ENCODE measurements around the gene ZFAND3. TPM values are rescaled to one million over a fixed set of nuclear protein-coding genes. Genes with fewer than 3 reads are reported as not detected.
A peak's percentile ranks its signal among the peaks of the same experiment; 100 is the strongest.

Gene ZFAND3
- polyA plus RNA-seq, 3 donors = 11.5 to 21.1 (median 11.7) TPM

DNA sequence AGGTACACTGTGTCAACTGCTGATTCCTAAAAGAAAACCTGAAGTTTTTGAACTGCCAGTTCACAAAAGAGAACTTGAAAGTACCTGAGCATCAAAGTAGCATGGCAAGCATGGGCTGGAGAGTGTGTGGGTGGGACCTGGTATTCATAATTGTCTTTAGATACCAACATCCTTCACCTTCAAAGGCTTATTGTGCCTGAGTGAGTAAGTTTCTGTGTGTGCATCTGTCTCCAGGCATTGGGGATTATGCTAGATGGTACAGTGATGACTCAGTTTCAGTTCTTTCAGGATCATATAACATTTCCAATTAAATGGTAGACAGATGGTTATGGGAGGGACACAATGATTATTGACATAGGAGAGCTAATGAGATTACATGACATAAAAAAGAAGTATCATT is 238.5 kb downstream of the ZFAND3 start:
- no peak overlapping the region for H3K9ac ChIP-seq (ENCODE audit: insufficient read depth, low read length, poor library complexity, severe bottlenecking)
- Mint-ChIP-seq H3K9me3 (no peaks in the 10 kb centered on the region), H3K4me1 (peaks cover 3% of the 10 kb centered on the region), H3K4me3 (no peak overlapping the region), H3K27me3 (ENCODE audit: low read depth in 3 of 3) (no peaks in the 10 kb centered on the region), H3K27ac (peak overlapping the region in 1 of 7 donors; percentile 30), H3K36me3 (peaks cover 20 to 22% of the 10 kb centered on the region in 2 donors)
- H3K9me3 ChIP-seq (replicated peaks in 1 of 2; ENCODE audit: control insufficient read depth in 1 of 2, insufficient read depth in 1 of 2, low read length in 2 of 2) = no peaks in the 10 kb centered on the region
- no peaks in the 10 kb centered on the region for H3K4me1 ChIP-seq (ENCODE audit: control insufficient read depth in 1 of 2, insufficient read depth in 2 of 2, low read length in 2 of 2)
- H3K79me2 ChIP-seq (ENCODE audit: insufficient read depth, low read length) = peaks cover 24% of the 10 kb centered on the region
- no peak overlapping the region for H3K4me3 ChIP-seq (replicated peaks in 1 of 3; ENCODE audit: low read depth in 2 of 3, low read length in 3 of 3)
- intact Hi-C loops (cut with micrococcal nuclease) = no loop called here
- no peak overlapping the region for H3K4me2 ChIP-seq (replicated peaks; ENCODE audit: extremely low read depth, low read length, poor library complexity, severe bottlenecking)
- no peak for DNase-seq
- H3K27me3 ChIP-seq (ENCODE audit: control insufficient read depth in 2 of 2, insufficient read depth in 2 of 2, low read length in 2 of 2) = no peaks in the 10 kb centered on the region
- H2AFZ ChIP-seq (ENCODE audit: insufficient read depth, low read depth, low read length, poor library complexity, severe bottlenecking) = no peak overlapping the region
- H4K20me1 ChIP-seq (ENCODE audit: insufficient read depth, low read length) = peaks cover 88% of the 10 kb centered on the region
- H3K27ac ChIP-seq (ENCODE audit: low read depth in 1 of 2, low read length in 2 of 2) = no peak overlapping the region
- TF ChIP-seq, protein P1, sequence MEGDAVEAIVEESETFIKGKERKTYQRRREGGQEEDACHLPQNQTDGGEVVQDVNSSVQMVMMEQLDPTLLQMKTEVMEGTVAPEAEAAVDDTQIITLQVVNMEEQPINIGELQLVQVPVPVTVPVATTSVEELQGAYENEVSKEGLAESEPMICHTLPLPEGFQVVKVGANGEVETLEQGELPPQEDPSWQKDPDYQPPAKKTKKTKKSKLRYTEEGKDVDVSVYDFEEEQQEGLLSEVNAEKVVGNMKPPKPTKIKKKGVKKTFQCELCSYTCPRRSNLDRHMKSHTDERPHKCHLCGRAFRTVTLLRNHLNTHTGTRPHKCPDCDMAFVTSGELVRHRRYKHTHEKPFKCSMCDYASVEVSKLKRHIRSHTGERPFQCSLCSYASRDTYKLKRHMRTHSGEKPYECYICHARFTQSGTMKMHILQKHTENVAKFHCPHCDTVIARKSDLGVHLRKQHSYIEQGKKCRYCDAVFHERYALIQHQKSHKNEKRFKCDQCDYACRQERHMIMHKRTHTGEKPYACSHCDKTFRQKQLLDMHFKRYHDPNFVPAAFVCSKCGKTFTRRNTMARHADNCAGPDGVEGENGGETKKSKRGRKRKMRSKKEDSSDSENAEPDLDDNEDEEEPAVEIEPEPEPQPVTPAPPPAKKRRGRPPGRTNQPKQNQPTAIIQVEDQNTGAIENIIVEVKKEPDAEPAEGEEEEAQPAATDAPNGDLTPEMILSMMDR (IDR thresholded peaks at IDR 0.05) = no peak
- H3K36me3 ChIP-seq (replicated peaks in 1 of 2; ENCODE audit: control insufficient read depth in 1 of 2, insufficient read depth in 2 of 2, low read length in 2 of 2) = peaks cover 15 to 30% of the 10 kb centered on the region in 2 donors

DNA sequence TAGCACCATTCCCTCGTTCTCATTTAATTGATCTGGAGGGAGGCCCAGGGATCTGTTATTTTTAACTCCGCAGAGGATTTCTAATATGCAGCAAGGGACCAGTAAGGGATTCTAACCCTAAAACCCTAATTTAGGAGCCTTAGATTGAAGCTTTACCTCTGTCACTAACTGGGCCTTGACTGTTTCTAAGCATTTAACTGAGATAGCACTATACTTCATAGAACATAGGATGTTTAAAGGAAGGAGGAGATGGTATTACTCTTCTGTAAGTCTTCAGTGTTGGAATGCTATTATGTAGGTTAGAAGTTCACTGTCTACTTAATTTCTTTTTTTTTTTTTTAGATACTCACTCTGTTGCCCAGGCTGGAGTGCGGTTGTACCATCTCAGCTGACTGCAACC is 242.5 kb downstream of the ZFAND3 start:
- no peaks in the 10 kb centered on the region for H3K4me1 Mint-ChIP-seq
- H3K9me3 ChIP-seq (replicated peaks in 1 of 2; ENCODE audit: control insufficient read depth in 1 of 2, insufficient read depth in 1 of 2, low read length in 2 of 2) = no peaks in the 10 kb centered on the region
- intact Hi-C loops (cut with micrococcal nuclease) = no loop called here
- H4K20me1 ChIP-seq (ENCODE audit: insufficient read depth, low read length) = peaks cover 88% of the 10 kb centered on the region
- H3K27ac Mint-ChIP-seq = no peak overlapping the region
- H3K9me3 Mint-ChIP-seq = no peaks in the 10 kb centered on the region
- H3K4me2 ChIP-seq (replicated peaks; ENCODE audit: extremely low read depth, low read length, poor library complexity, severe bottlenecking) = no peak overlapping the region
- no peaks in the 10 kb centered on the region for H3K27me3 ChIP-seq (ENCODE audit: control insufficient read depth in 2 of 2, insufficient read depth in 2 of 2, low read length in 2 of 2)
- H3K4me3 Mint-ChIP-seq = no peak overlapping the region
- TF ChIP-seq, protein P1 (IDR thresholded peaks at IDR 0.05) = no peak
- peaks cover 25 to 69% of the 10 kb centered on the region in 2 donors for H3K36me3 ChIP-seq (replicated peaks in 1 of 2; ENCODE audit: control insufficient read depth in 1 of 2, insufficient read depth in 2 of 2, low read length in 2 of 2)
- peaks cover 4% of the 10 kb centered on the region for H3K79me2 ChIP-seq (ENCODE audit: insufficient read depth, low read length)
- no peak overlapping the region for H3K27ac ChIP-seq (ENCODE audit: low read depth in 1 of 2, low read length in 2 of 2)
- no peaks in the 10 kb centered on the region for H3K27me3 Mint-ChIP-seq (ENCODE audit: low read depth in 3 of 3)
- no peak overlapping the region for H2AFZ ChIP-seq (ENCODE audit: insufficient read depth, low read depth, low read length, poor library complexity, severe bottlenecking)
- H3K9ac ChIP-seq (ENCODE audit: insufficient read depth, low read length, poor library complexity, severe bottlenecking) = no peak overlapping the region
- peaks cover 49 to 50% of the 10 kb centered on the region in 2 donors for H3K36me3 Mint-ChIP-seq
- H3K4me1 ChIP-seq (ENCODE audit: control insufficient read depth in 1 of 2, insufficient read depth in 2 of 2, low read length in 2 of 2) = no peaks in the 10 kb centered on the region
- 100% methylated on average over 1 of the region's 3 CpGs for WGBS (ENCODE audit: insufficient coverage)
- H3K4me3 ChIP-seq (replicated peaks in 1 of 3; ENCODE audit: low read depth in 2 of 3, low read length in 3 of 3) = no peak overlapping the region
- no peak for DNase-seq

Measured in CD14-positive monocyte (primary cell).